Gastroesophageal sphincter (tissue), 3 donors: ENCODE results near the gene AK5.

Source experiments
- POLR2A ChIP-seq, 2 donors: fragments of 450-650 bp; IDR thresholded peaks; one replicate each; pipeline ENCODE4 v1.6.1; 2017; ENCODE audit warnings: antibody characterized with exemption in 2 of 2, mild to moderate bottlenecking in 2 of 2, moderate library complexity in 1 of 2
- POLR2AphosphoS5 ChIP-seq: sonication (generic); formaldehyde crosslinking; IDR thresholded peaks from one replicate; pipeline ENCODE4 v1.6.1; 2017; ENCODE audit warnings: antibody characterized with exemption
- TF ChIP-seq, protein P1 (sequence below), 4 experiments: fragments of 200-600 bp in 2 of 4; fragments of 450-650 bp in 2 of 4; sonication (generic) in 1 of 4; IDR thresholded peaks; one replicate each; pipeline ENCODE4 v1.5.1; 2017 to 2019; ENCODE audit warnings: antibody characterized with exemption in 4 of 4, mild to moderate bottlenecking in 2 of 4, moderate library complexity in 2 of 4

GRCh38 chr1:77263708-77264107 lies 18.1 kb upstream of the AK5 start:
- TF ChIP-seq, protein P1, sequence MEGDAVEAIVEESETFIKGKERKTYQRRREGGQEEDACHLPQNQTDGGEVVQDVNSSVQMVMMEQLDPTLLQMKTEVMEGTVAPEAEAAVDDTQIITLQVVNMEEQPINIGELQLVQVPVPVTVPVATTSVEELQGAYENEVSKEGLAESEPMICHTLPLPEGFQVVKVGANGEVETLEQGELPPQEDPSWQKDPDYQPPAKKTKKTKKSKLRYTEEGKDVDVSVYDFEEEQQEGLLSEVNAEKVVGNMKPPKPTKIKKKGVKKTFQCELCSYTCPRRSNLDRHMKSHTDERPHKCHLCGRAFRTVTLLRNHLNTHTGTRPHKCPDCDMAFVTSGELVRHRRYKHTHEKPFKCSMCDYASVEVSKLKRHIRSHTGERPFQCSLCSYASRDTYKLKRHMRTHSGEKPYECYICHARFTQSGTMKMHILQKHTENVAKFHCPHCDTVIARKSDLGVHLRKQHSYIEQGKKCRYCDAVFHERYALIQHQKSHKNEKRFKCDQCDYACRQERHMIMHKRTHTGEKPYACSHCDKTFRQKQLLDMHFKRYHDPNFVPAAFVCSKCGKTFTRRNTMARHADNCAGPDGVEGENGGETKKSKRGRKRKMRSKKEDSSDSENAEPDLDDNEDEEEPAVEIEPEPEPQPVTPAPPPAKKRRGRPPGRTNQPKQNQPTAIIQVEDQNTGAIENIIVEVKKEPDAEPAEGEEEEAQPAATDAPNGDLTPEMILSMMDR (IDR thresholded peaks at IDR 0.05) = no peak
- TF ChIP-seq POLR2AphosphoS5 (no peak), POLR2A (IDR thresholded peaks at IDR 0.05) (no peak)
